Loucy (cell line): ENCODE data around the gene ACTN1.

Experiments
- EZH2phosphoT487 ChIP-seq: fragments of 200-600 bp; IDR thresholded peaks from 2 replicates; pipeline ENCODE4 v1.6.1; 2018; ENCODE audit warnings: antibody characterized with exemption, mild to moderate bottlenecking, moderate library complexity, borderline replicate concordance
- TF ChIP-seq, protein P1 (sequence below): fragments of 200-600 bp; sonication (generic); conservative IDR thresholded peaks from 2 replicates; pipeline ENCODE4 v1.5.1; 2014; ENCODE audit warnings: mild to moderate bottlenecking, antibody characterized with exemption, low read length

DNA sequence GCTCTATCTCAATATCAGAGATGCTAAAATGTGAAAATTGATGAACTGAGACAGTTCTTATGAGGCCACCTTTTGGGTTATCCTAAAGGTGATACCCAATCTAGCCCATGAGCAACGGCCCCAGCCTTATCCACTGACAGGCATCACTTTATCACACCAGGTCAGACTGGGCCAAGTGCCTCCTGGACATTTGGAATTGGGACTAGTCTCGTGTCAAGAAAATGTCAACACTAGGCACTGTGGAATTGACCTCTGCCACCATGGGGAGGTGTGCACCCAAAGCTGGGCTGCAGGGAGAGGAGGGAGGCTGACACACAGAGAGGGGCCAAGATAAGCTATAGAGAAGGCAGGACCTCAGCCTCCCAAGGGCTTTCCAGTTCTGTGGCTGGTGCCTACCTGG lies 107.7 kb downstream of the ACTN1 start:
- TF ChIP-seq, protein P1, sequence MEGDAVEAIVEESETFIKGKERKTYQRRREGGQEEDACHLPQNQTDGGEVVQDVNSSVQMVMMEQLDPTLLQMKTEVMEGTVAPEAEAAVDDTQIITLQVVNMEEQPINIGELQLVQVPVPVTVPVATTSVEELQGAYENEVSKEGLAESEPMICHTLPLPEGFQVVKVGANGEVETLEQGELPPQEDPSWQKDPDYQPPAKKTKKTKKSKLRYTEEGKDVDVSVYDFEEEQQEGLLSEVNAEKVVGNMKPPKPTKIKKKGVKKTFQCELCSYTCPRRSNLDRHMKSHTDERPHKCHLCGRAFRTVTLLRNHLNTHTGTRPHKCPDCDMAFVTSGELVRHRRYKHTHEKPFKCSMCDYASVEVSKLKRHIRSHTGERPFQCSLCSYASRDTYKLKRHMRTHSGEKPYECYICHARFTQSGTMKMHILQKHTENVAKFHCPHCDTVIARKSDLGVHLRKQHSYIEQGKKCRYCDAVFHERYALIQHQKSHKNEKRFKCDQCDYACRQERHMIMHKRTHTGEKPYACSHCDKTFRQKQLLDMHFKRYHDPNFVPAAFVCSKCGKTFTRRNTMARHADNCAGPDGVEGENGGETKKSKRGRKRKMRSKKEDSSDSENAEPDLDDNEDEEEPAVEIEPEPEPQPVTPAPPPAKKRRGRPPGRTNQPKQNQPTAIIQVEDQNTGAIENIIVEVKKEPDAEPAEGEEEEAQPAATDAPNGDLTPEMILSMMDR, result no peak
- no peak for TF ChIP-seq EZH2phosphoT487
